Transverse colon (tissue), 4 donors: ENCODE results near the gene CLRN2. TPM values are rescaled to one million over a fixed set of nuclear protein-coding genes. Genes with fewer than 3 reads are reported as not detected.

Experiments used
- DNase-seq: peaks from one replicate; pipeline ENCODE4 v3.0.0-alpha.2; 2019
- H3K27ac ChIP-seq, 4 donors: fragments of 200-600 bp; sonication (generic); 2 replicates each; pipeline ENCODE4 v1.5.1; 2016 to 2018; ENCODE audit warnings: inconsistent platforms in 4 of 4
- H3K27me3 ChIP-seq: fragments of 200-600 bp; sonication (generic); 2 replicates; pipeline ENCODE4 v1.5.1; 2017; ENCODE audit warnings: inconsistent platforms
- H3K36me3 ChIP-seq, 4 donors: fragments of 200-600 bp; sonication (generic); 2 replicates each; pipeline ENCODE4 v1.5.1; 2017 to 2019; ENCODE audit warnings: inconsistent platforms in 4 of 4
- H3K4me1 ChIP-seq, 4 donors: fragments of 200-600 bp; sonication (generic); 2 replicates each; pipeline ENCODE4 v1.5.1; 2017 to 2020; ENCODE audit warnings: inconsistent platforms in 4 of 4
- H3K4me3 ChIP-seq, 4 donors: fragments of 200-600 bp; sonication (generic); 1 replicate in 1 of 4; 2 replicates in 3 of 4; pipeline versions ENCODE4 v1.5.1 to v1.6.1; 2017 to 2019; ENCODE audit warnings: inconsistent platforms in 4 of 4
- H3K9me3 ChIP-seq, 2 donors: fragments of 200-600 bp; sonication (generic); 2 replicates each; pipeline ENCODE4 v1.5.1; 2017 to 2019; ENCODE audit warnings: inconsistent platforms in 2 of 2
- CTCF ChIP-seq, 5 experiments: fragments of 200-600 bp in 3 of 5; fragments of 450-650 bp in 2 of 5; sonication (generic) in 3 of 5; IDR thresholded peaks; 1 replicate in 2 of 5; 2 replicates in 3 of 5; pipeline ENCODE4 v1.5.1; 2016 to 2017; ENCODE audit warnings: antibody characterized with exemption in 5 of 5, inconsistent platforms in 3 of 5, mild to moderate bottlenecking in 2 of 5, moderate library complexity in 1 of 5
- EP300 ChIP-seq: sonication (generic); formaldehyde crosslinking; IDR thresholded peaks from one replicate; pipeline ENCODE4 v1.6.1; 2017; ENCODE audit warnings: antibody characterized with exemption, low read depth
- POLR2A ChIP-seq: fragments of 450-650 bp; IDR thresholded peaks from one replicate; pipeline ENCODE4 v1.6.1; 2016; ENCODE audit warnings: antibody characterized with exemption, mild to moderate bottlenecking, moderate library complexity
- POLR2AphosphoS5 ChIP-seq, 3 donors: sonication (generic); formaldehyde crosslinking; IDR thresholded peaks; one replicate each; pipeline ENCODE4 v1.6.1; 2016; ENCODE audit warnings: antibody characterized with exemption in 3 of 3
- WGBS, 2 donors: methylation state at CpG; one replicate each; pipeline ENCODE4 v1.1.5; 2018; ENCODE audit warnings: low coverage in 1 of 2; 5-methylcytosine and 5-hydroxymethylcytosine counted together
- in situ Hi-C, 4 donors: fragments of 200-750 bp; cut with MboI; loops; one replicate each; pipeline versions ENCODE4 v1.15.0 to v1.15.1; 2017; ENCODE audit warnings: low sequenced_read_pairs in 3 of 4, low pct_ligation_motif_present in 1 of 4, low pct_unique_long_range_greater_than_20kb in 1 of 4
- intact Hi-C: fragments of 100-400 bp; cut with DNase I; formaldehyde crosslinking; loops from one replicate; pipeline ENCODE4 v1.15.1; 2023; ENCODE audit warnings: low total_unique reads
- total RNA-seq, 4 donors: library from RNA; depleted of rRNA; stranded (reverse); fragments of >200 nt; gene quantifications; one replicate each; pipeline ENCODE4 v1.1.0, GENCODE V29; 2016

The CLRN2 gene
- total RNA-seq, 4 donors from 2014 or later: not detected

GRCh38 chr4:17554568-17554967, 39.6 kb downstream of the CLRN2 start:
- no peaks in the 10 kb centered on the region for H3K4me1 ChIP-seq
- TF ChIP-seq CTCF (IDR thresholded peaks at IDR 0.05) (no peak), EP300 (no peak), POLR2A (no peak), POLR2AphosphoS5 (IDR thresholded peaks at IDR 0.05) (no peak)
- no peaks in the 10 kb centered on the region for H3K36me3 ChIP-seq
- H3K9me3 ChIP-seq: no peaks in the 10 kb centered on the region
- DNase-seq: no peak
- in situ Hi-C loops (loop anchor here in 2 of 4 donors (10.0 to 25.0 kb wide), 4 partner anchors 233 to 1033 kb away; partner anchors contain the start of genes FAM184B (in 1 of the 2) and LCORL (in 1 of the 2)), intact Hi-C loops (no loop called here)
- H3K27me3 ChIP-seq: no peaks in the 10 kb centered on the region
- no peak overlapping the region for H3K27ac ChIP-seq
- WGBS, 2 donors: 60 to 73% methylated on average over 1 to 4 of the region's 4 CpGs
- no peak overlapping the region for H3K4me3 ChIP-seq

GRCh38 chr4:17556498-17556897, 41.5 kb downstream of the CLRN2 start:
- Histone ChIP-seq H3K9me3 (no peaks in the 10 kb centered on the region), H3K27ac (no peak overlapping the region), H3K4me1 (no peaks in the 10 kb centered on the region), H3K36me3 (no peaks in the 10 kb centered on the region), H3K4me3 (no peak overlapping the region), H3K27me3 (no peaks in the 10 kb centered on the region)
- DNase-seq: no peak
- intact Hi-C loops: no loop called here
- in situ Hi-C loops: loop anchor here in 3 of 4 donors (5.0 to 25.0 kb wide), 5 partner anchors 81 to 1031 kb away; partner anchors contain the start of genes FAM184B (in 1 of the 3) and LCORL (in 1 of the 3)
- no peak for TF ChIP-seq EP300
- TF ChIP-seq POLR2AphosphoS5 (IDR thresholded peaks at IDR 0.05): no peak
- no peak for TF ChIP-seq POLR2A
- no peak for TF ChIP-seq CTCF (IDR thresholded peaks at IDR 0.05)

DNA sequence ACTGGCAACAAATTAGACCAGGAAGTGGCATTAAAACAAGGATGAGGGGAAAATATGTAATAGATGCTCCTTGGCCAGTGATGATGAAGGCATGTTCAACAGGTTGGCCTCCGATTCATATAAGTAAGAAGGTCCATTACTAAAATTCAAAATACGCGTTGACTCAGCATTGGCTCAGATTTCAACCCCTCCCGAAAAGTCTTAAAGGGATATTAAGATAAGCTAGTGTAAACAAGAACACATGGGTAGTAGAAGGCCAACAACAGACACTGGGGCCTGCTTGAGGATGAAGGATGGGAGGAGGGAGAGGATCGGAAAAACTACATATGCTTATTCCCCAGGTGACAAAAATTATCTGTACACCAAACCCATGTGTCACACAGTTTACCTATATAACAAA, 42.9 kb downstream of the CLRN2 start:
- Histone ChIP-seq H3K27me3 (no peaks in the 10 kb centered on the region), H3K36me3 (no peaks in the 10 kb centered on the region), H3K4me3 (no peak overlapping the region), H3K9me3 (no peaks in the 10 kb centered on the region), H3K27ac (no peak overlapping the region), H3K4me1 (no peaks in the 10 kb centered on the region)
- WGBS, 2 donors: 77 to 86% methylated on average over 2 to 5 of the region's 5 CpGs
- intact Hi-C loops: no loop called here
- TF ChIP-seq POLR2AphosphoS5 (IDR thresholded peaks at IDR 0.05) (no peak), CTCF (IDR thresholded peaks at IDR 0.05) (no peak), POLR2A (no peak), EP300 (no peak)
- in situ Hi-C loops: loop anchor here in 3 of 4 donors (5.0 to 25.0 kb wide), 5 partner anchors 79 to 1029 kb away; partner anchors contain the start of genes FAM184B (in 1 of the 3) and LCORL (in 1 of the 3)
- DNase-seq: no peak

DNA sequence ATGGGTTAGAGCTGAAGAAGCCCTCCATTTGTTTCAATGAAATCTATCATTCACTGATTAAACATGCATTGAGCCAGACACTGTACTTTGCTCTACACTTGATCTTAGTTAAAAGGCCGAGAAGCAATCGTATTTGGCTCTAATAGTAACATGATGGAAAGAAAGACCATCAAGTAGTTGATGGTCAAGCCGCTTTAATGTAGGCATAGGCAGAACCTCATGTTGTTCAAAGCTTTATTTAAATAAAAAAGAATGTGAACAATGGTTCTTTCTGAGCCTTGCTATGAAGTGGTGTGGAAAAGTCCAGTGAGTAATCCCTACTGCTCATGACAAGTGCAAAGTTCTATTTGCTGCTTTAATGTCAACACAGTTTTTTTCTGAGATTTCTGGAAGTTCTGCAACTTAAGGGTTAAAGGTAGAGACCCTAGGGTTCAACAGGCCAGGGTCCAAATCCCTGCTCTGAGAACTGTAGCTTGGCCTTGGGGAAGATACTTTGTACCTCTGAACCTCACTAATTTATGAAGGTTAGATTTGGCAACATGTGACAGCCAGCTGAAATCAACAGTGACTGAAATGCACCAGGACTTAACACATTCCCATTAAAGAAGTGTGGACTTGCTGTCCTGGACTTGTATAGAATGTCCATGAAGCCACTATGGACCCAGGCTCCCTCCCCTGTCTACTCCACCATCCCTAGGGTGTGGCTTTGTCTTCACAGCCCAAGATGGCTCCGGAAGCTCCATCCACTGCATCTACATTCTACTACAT, 44.2 kb downstream of the CLRN2 start:
- intact Hi-C loops: no loop called here
- DNase-seq: no peak
- TF ChIP-seq POLR2AphosphoS5 (IDR thresholded peaks at IDR 0.05) (no peak), POLR2A (no peak), EP300 (no peak), CTCF (IDR thresholded peaks at IDR 0.05) (no peak)

More for the DNA sequence above, 44.2 kb downstream of the CLRN2 start:
- H3K27ac ChIP-seq: no peak overlapping the region
- H3K4me3 ChIP-seq: no peak overlapping the region
- in situ Hi-C loops: loop anchor here in 3 of 4 donors (5.0 to 25.0 kb wide), 5 partner anchors 78 to 1028 kb away; partner anchors contain the start of genes FAM184B (in 1 of the 3) and LCORL (in 1 of the 3)
- no peaks in the 10 kb centered on the region for H3K36me3 ChIP-seq
- H3K27me3 ChIP-seq: no peaks in the 10 kb centered on the region
- no peaks in the 10 kb centered on the region for H3K4me1 ChIP-seq
- H3K9me3 ChIP-seq: no peaks in the 10 kb centered on the region
- WGBS, 2 donors: 88 to 91% methylated on average over 4 of the region's 4 CpGs
